ENCODE measurements around the gene SCN11A. TPM values are rescaled to one million over a fixed set of nuclear protein-coding genes. Genes with fewer than 3 reads are reported as not detected.

The SCN11A gene
- total RNA-seq, 2 donors from 2014 or later: 0.22 to 0.44 TPM

DNA sequence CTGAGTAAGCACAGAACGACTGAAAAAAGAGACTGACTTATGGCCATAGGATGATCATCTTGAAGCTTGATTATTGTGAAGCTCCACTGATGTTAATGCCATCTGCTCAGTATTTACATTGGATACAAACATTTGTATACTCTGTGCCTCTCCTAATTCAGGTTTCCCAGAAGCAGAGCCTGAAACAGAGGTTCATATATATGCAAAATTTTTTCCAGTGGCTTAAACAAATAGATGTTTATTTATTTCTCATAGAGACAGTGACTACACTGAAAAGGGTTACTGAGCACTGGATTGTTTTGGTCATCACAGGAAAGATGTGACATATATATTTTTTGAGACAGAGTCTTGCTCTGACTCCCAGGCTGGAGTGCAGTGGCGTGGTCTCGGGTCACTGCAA lies 36.3 kb downstream of the SCN11A start:
- DNase-seq (no peak), ATAC-seq (replicated peaks in 1 of 2) (no peak)
- no peak overlapping the region for H3K27ac Mint-ChIP-seq
- H3K4me1 Mint-ChIP-seq (ENCODE audit: low read depth): no peaks in the 10 kb centered on the region
- peaks cover 23% of the 10 kb centered on the region for H3K27me3 Mint-ChIP-seq (ENCODE audit: low read depth)
- H3K4me3 Mint-ChIP-seq: no peak overlapping the region
- no peaks in the 10 kb centered on the region for H3K9me3 Mint-ChIP-seq
- H3K36me3 Mint-ChIP-seq (ENCODE audit: insufficient read depth in 2 of 2): no peaks in the 10 kb centered on the region

DNA sequence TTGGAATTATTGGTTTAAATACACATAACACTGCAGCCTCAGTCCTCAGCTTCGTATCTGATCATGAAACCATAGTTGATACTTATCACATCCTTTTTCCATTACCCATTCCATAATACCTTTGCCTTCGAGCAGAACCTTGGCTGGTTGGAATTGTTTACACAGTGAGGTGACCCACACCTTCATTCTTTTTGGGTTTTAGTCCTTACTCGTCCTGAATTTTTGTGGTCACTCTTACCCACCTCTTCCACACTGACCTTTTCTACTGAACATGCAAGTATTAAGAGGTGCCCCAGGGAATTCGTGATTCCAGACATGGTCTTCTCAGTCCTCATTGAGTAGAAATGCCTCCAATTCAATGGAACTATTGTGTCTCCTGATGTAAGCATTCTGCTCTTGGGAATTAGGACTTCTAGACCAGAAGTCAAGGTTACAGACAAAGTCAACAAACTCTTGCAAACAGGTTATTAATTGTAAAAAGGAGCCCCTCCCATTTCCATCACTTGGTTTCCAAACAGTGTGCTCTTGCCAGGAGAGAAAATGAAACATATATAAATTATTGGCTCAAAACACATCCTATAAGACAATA lies 37.7 kb downstream of the SCN11A start:
- Mint-ChIP-seq H3K4me3 (no peak overlapping the region), H3K36me3 (ENCODE audit: insufficient read depth in 2 of 2) (no peaks in the 10 kb centered on the region), H3K9me3 (no peaks in the 10 kb centered on the region), H3K27ac (no peak overlapping the region), H3K4me1 (ENCODE audit: low read depth) (no peaks in the 10 kb centered on the region), H3K27me3 (ENCODE audit: low read depth) (peaks cover 23% of the 10 kb centered on the region)
- ATAC-seq (replicated peaks in 1 of 2) (no peak), DNase-seq (no peak)

- no peaks in the 10 kb centered on the region for H3K9me3 Mint-ChIP-seq
- no peak overlapping the region for H3K27ac Mint-ChIP-seq
- no peaks in the 10 kb centered on the region for H3K4me1 Mint-ChIP-seq (ENCODE audit: low read depth)
- H3K4me3 Mint-ChIP-seq: no peak overlapping the region
- ATAC-seq (replicated peaks in 1 of 2) (no peak), DNase-seq (no peak)
- no peaks in the 10 kb centered on the region for H3K36me3 Mint-ChIP-seq (ENCODE audit: insufficient read depth in 2 of 2)
- H3K27me3 Mint-ChIP-seq (ENCODE audit: low read depth): peaks cover 23% of the 10 kb centered on the region
Measured at GRCh38 chr3:39013289-39013688, 38.5 kb downstream of the SCN11A start.

DNA sequence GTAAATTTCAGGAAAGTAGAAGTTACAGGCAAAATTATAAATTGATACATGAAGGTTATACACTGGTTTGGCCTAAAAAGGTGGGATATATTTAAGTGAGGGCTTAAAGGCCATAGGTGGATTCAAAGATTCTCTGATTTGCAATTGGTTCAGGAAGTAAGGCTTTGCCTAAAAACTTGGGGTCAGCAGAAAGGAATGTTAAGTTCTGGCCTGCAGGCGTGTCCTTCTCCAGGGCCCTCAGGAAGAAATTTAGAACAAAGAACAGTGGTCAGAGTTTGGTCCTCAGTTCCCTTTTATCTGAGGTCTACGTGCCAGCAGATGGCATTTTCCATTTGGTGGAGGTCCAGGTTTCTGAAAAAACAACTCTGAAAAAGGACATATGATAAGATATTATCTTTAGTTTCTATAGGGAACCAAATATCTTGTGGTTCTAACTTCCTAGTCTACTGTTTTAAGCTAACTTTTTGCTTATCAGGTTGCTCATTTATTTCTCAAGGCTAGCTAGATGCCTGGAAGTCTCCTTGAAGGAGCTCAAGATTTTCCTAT lies 40.5 kb downstream of the SCN11A start:
- Mint-ChIP-seq H3K27ac (no peak overlapping the region), H3K4me1 (ENCODE audit: low read depth) (no peaks in the 10 kb centered on the region), H3K27me3 (ENCODE audit: low read depth) (peaks cover 39% of the 10 kb centered on the region), H3K36me3 (ENCODE audit: insufficient read depth in 2 of 2) (no peaks in the 10 kb centered on the region), H3K9me3 (no peaks in the 10 kb centered on the region), H3K4me3 (no peak overlapping the region)
- DNase-seq (no peak), ATAC-seq (replicated peaks in 1 of 2) (no peak)

DNA sequence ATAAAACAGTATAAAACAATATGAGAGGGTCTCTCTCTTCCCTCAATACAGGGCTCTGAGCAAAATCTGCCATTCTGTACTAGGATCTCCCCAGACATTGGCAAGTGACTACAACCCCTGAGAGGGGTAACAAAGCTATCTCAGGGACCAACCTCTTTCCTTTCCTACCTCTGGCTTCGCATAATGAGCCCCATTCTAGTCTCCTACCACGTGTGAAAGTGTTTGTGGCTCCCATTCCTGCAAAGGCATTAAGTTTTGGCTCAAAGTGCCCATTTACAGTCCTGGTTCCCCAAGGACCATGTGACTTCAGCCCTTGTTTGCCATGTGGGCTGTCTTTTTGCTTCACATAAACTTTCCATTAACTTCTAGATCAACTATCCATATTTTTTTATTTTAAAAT lies 46.4 kb downstream of the SCN11A start:
- Mint-ChIP-seq H3K4me3 (no peak overlapping the region), H3K27ac (no peak overlapping the region), H3K36me3 (ENCODE audit: insufficient read depth in 2 of 2) (no peaks in the 10 kb centered on the region), H3K9me3 (no peaks in the 10 kb centered on the region), H3K27me3 (ENCODE audit: low read depth) (peaks cover 19% of the 10 kb centered on the region), H3K4me1 (ENCODE audit: low read depth) (no peaks in the 10 kb centered on the region)
- DNase-seq (no peak), ATAC-seq (replicated peaks in 1 of 2) (no peak)

Other genes with a start within 250 kb of the SCN11A start
- gene SCN10A, start 235.7 kb downstream of the SCN11A start, total RNA-seq: not detected
- gene WDR48, start 72 bp upstream of the SCN11A start, total RNA-seq: 10 to 100 TPM; 53.3 to 61.0 TPM
- gene GORASP1, start 55.7 kb upstream of the SCN11A start, total RNA-seq: 10 to 100 TPM; 20.0 to 24.5 TPM
- 1 to 10 TPM; 2.0 to 2.2 TPM for gene TTC21A, start 55.7 kb upstream of the SCN11A start, total RNA-seq
- gene CSRNP1, start 101.6 kb upstream of the SCN11A start, total RNA-seq: 10 to 100 TPM; 68.7 to 81.3 TPM
- gene XIRP1, start 140.7 kb upstream of the SCN11A start, total RNA-seq: under 1 TPM; 0.09 to 0.10 TPM
- gene CX3CR1, start 228.1 kb upstream of the SCN11A start, total RNA-seq: 1 to 10 TPM in 1 of 2 donors, under 1 TPM in 1; 0.79 to 2.7 TPM

All from activated T-cell treated with anti-CD3 and anti-CD28 coated beads, Interleukin-2, amount 50 U/mL, for 72 hours (primary cell).